SU-DHL-6 (cell line): ENCODE results near the gene ITPKB.
A peak's percentile ranks its signal among the peaks of the same experiment; 100 is the strongest.

Experiments
- H2AFZ ChIP-seq: fragments of 200-600 bp; sonication (generic); 2 replicates; pipeline ENCODE4 v1.6.1; 2014; ENCODE audit warnings: low read depth, mild to moderate bottlenecking, moderate library complexity, mixed read lengths, antibody characterized with exemption, low read length; ENCODE audit not compliant: severe bottlenecking
- H3F3A ChIP-seq: fragments of 200-600 bp; shearing (Covaris generic); 2 replicates; pipeline ENCODE4 v1.6.0; 2016; ENCODE audit warnings: antibody characterized with exemption, mild to moderate bottlenecking; ENCODE audit not compliant: insufficient read depth
- H3K27ac ChIP-seq: fragments of 200-600 bp; sonication (generic); 2 replicates; pipeline ENCODE4 v1.5.1; 2016; ENCODE audit warnings: low read depth, mild to moderate bottlenecking, low read length, moderate library complexity, mixed read lengths
- H3K27me3 ChIP-seq: fragments of 200-600 bp; sonication (generic), shearing (Covaris generic); 2 replicates; pipeline ENCODE4 v1.6.0; 2014; ENCODE audit warnings: mild to moderate bottlenecking, low read length
- H3K36me3 ChIP-seq: fragments of 200-600 bp; sonication (generic); 2 replicates; pipeline ENCODE4 v1.6.1; 2014; ENCODE audit warnings: mild to moderate bottlenecking, low read length, mixed read lengths
- H3K4me2 ChIP-seq: fragments of 300-600, 200-600 bp; shearing (Covaris generic), sonication (generic); 2 replicates; pipeline ENCODE4 v1.6.0; 2014; ENCODE audit warnings: low read length, low read depth, mild to moderate bottlenecking; ENCODE audit not compliant: poor library complexity, severe bottlenecking
- H3K4me3 ChIP-seq: fragments of 200-600 bp; sonication (generic); 2 replicates; pipeline ENCODE4 v1.5.1; 2014; ENCODE audit warnings: antibody characterized with exemption, low read length, mild to moderate bottlenecking, mixed read lengths; ENCODE audit not compliant: insufficient read depth, poor library complexity, severe bottlenecking
- H3K79me2 ChIP-seq: fragments of 200-600 bp; sonication (generic); 2 replicates; pipeline ENCODE4 v1.6.1; 2014; ENCODE audit warnings: mild to moderate bottlenecking, low read length, moderate library complexity; ENCODE audit not compliant: insufficient read depth
- H3K9ac ChIP-seq: fragments of 200-600 bp; sonication (generic); 2 replicates; pipeline ENCODE4 v1.7.0; 2014; ENCODE audit warnings: mild to moderate bottlenecking, low read length
- H3K9me2 ChIP-seq: fragments of 200-600 bp; sonication (generic); replicated peaks from 2 replicates; pipeline ENCODE4 v1.6.1; 2014; ENCODE audit warnings: low read length; ENCODE audit not compliant: insufficient read depth
- H3K9me3 ChIP-seq: fragments of 200-600 bp; sonication (generic); 2 replicates; pipeline ENCODE4 v1.6.1; 2014; ENCODE audit warnings: low read length, mixed read lengths; ENCODE audit not compliant: insufficient read depth
- H4K20me1 ChIP-seq: fragments of 200-600 bp; sonication (generic); 2 replicates; pipeline ENCODE4 v1.6.1; 2014; ENCODE audit warnings: low read depth, mild to moderate bottlenecking, antibody characterized with exemption, low read length, moderate library complexity, mixed read lengths
- EZH2phosphoT487 ChIP-seq: fragments of 200-600 bp; sonication (generic), shearing (Covaris generic); conservative IDR thresholded peaks from 2 replicates; pipeline ENCODE4 v1.6.1; 2018; ENCODE audit warnings: mild to moderate bottlenecking, antibody characterized with exemption, low read length, moderate library complexity, mixed read lengths
- TF ChIP-seq, protein P1 (sequence below): fragments of 200-600 bp; sonication (generic); IDR thresholded peaks from one replicate; pipeline ENCODE4 v1.5.1; 2017; ENCODE audit warnings: antibody characterized with exemption, mild to moderate bottlenecking, low read length, moderate library complexity; ENCODE audit not compliant: insufficient read depth, poor library complexity, severe bottlenecking

The ITPKB gene

DNA sequence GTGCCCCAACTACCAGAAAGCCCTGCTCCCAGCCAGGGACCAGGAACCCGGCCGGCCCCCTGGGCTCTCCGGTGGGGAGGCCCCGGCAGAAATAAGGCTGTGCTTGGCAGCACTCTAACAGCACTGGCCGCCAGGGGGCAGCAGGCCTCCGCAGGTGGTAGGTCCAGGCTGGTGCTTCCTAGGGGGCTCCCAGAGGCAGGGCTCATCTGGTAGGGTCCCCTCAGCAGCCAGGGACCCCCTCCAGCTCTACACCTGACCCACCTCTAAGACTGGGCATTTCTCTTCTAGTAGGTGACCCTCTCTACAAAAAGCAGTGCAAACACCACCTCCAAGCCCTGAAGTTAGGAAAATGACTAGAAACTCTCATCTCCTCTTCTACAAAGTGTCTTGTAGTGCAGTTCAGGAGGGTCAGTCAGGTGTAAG is 104.9 kb downstream of the ITPKB start:
- H3K9me3 ChIP-seq: no peaks in the 10 kb centered on the region
- no peak overlapping the region for H3K9ac ChIP-seq
- H3K27me3 ChIP-seq: no peaks in the 10 kb centered on the region
- H3K79me2 ChIP-seq: no peaks in the 10 kb centered on the region
- H3K36me3 ChIP-seq: no peaks in the 10 kb centered on the region
- no peaks in the 10 kb centered on the region for H3K9me2 ChIP-seq
- no peak overlapping the region for H3K4me3 ChIP-seq
- no peaks in the 10 kb centered on the region for H3F3A ChIP-seq
- no peaks in the 10 kb centered on the region for H4K20me1 ChIP-seq
- TF ChIP-seq EZH2phosphoT487: no peak
- TF ChIP-seq, protein P1, sequence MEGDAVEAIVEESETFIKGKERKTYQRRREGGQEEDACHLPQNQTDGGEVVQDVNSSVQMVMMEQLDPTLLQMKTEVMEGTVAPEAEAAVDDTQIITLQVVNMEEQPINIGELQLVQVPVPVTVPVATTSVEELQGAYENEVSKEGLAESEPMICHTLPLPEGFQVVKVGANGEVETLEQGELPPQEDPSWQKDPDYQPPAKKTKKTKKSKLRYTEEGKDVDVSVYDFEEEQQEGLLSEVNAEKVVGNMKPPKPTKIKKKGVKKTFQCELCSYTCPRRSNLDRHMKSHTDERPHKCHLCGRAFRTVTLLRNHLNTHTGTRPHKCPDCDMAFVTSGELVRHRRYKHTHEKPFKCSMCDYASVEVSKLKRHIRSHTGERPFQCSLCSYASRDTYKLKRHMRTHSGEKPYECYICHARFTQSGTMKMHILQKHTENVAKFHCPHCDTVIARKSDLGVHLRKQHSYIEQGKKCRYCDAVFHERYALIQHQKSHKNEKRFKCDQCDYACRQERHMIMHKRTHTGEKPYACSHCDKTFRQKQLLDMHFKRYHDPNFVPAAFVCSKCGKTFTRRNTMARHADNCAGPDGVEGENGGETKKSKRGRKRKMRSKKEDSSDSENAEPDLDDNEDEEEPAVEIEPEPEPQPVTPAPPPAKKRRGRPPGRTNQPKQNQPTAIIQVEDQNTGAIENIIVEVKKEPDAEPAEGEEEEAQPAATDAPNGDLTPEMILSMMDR: peak; percentile 95
- no peak overlapping the region for H3K27ac ChIP-seq
- H3K4me2 ChIP-seq: no peak overlapping the region
- H2AFZ ChIP-seq: no peak overlapping the region

DNA sequence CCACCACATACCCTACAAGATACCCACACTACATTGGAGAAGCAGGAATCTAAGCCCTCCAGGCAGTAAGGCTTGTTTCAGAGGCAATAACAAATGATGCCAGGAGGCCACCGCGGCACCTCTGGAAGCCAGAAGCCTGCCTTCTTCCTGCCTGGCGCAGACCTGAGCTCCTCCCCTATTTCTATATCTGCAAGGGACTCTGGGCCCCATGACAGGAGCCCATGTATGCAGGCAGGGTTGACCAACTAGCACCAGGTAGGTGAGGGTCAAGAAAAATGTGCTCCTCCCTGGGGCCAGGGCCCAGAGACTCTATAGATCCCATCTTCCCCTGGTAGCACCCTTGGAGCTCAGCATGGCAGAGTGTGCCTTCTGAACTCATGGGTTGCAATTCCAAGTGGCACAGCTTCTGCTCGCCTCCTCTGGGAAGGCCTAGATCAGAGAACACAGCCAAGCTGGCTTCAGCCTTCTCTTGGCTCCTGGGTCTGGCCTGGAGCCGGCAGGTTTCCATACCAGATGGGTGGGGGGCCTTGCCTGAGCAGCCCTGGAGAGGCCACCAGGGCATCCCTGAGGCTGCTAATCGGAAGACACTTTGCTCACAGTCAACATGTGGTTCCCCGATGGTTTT is 105.4 kb downstream of the ITPKB start:
- Histone ChIP-seq H4K20me1 (no peaks in the 10 kb centered on the region), H3K9me3 (no peaks in the 10 kb centered on the region), H3K4me2 (no peak overlapping the region), H3K4me3 (no peak overlapping the region), H3K27me3 (no peaks in the 10 kb centered on the region), H3K27ac (peak overlapping the region; percentile 30; the same call in 1 of the 2 replicates), H2AFZ (no peak overlapping the region), H3K79me2 (no peaks in the 10 kb centered on the region), H3K9ac (no peak overlapping the region), H3K9me2 (no peaks in the 10 kb centered on the region), H3K36me3 (no peaks in the 10 kb centered on the region), H3F3A (no peaks in the 10 kb centered on the region)
- no peak for TF ChIP-seq EZH2phosphoT487
- TF ChIP-seq, protein P1: no peak

DNA sequence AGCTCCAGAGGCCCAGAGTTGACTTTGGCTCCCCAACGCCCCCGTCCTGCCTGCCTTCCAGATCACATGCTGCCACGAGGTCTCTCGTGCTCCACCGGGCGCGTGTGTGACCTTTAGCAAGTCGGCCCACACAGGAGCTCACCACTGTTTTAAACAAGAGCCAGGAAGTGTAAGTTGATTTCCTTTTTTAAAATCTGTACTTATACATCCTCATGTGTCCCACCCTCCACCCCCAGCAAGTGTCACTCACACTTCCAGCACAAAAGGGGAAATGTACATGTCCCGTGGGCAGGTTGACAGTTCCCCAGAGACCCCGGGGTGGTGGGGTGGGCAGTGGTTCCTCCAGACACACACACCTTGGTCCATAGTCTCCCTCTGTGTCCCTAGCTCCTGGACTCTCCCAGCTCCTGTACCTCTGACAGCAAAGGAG is 106.1 kb downstream of the ITPKB start:
- no peak overlapping the region for H2AFZ ChIP-seq
- no peak overlapping the region for H3K9ac ChIP-seq
- no peaks in the 10 kb centered on the region for H4K20me1 ChIP-seq
- H3K9me3 ChIP-seq: no peaks in the 10 kb centered on the region
- peak overlapping the region; percentile 30 for H3K27ac ChIP-seq
- H3F3A ChIP-seq: no peaks in the 10 kb centered on the region
- H3K4me3 ChIP-seq: no peak overlapping the region
- no peaks in the 10 kb centered on the region for H3K79me2 ChIP-seq
- no peaks in the 10 kb centered on the region for H3K9me2 ChIP-seq
- no peaks in the 10 kb centered on the region for H3K27me3 ChIP-seq
- no peak for TF ChIP-seq EZH2phosphoT487
- H3K4me2 ChIP-seq: no peak overlapping the region
- no peaks in the 10 kb centered on the region for H3K36me3 ChIP-seq

DNA sequence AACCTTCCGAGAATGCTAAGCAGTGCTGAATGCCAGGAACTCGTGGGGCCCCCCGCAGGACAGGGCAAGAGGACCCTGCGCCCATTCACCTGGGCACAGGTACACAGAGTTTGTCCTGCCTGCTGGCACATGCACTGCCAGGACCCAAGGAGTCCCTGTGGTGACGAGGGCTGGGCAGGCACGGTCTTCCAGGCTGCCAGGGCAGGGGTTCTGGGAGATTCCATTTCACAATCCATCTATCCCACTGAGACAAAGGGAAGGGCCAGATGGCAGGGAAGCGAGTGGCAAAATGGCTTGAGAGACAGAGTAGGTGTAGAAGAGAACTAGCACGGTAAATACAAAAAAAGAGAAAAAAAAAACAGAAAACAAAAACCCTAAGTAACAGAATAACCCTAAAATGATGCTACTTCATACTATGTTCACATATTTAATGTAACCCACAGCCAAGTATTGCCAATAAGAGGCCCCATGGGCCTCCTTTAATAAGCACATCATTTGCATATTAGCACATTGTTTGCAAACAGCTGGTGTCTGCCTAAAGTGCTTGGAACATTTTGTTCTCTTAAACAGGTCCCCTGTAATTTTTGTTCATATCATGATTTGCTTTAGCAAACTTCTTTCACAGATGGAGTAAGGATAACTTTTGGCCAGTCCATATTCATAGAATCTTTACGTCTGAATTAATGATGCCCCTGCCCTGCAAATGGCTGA is 106.8 kb downstream of the ITPKB start:
- TF ChIP-seq, protein P1: no peak
- TF ChIP-seq EZH2phosphoT487: no peak
- Histone ChIP-seq H3K9me2 (no peaks in the 10 kb centered on the region), H4K20me1 (no peaks in the 10 kb centered on the region), H3F3A (no peaks in the 10 kb centered on the region), H3K4me3 (no peak overlapping the region), H3K4me2 (no peak overlapping the region), H3K27me3 (no peaks in the 10 kb centered on the region), H3K27ac (peak overlapping the region; percentile 30), H3K9me3 (no peaks in the 10 kb centered on the region), H3K9ac (no peak overlapping the region), H2AFZ (no peak overlapping the region), H3K36me3 (no peaks in the 10 kb centered on the region), H3K79me2 (no peaks in the 10 kb centered on the region)
